CD14-positive monocyte (primary cell): ENCODE data around the gene PLA2G4B. TPM values are rescaled to one million over a fixed set of nuclear protein-coding genes. Genes with fewer than 3 reads are reported as not detected.

Experiments used
- DNase-seq, 3 donors: peaks; one replicate each; pipeline ENCODE4 v3.0.0-alpha.2; 2011 to 2022
- H2AFZ ChIP-seq: 2 replicates; pipeline ENCODE4 v1.6.0; 2012; ENCODE audit warnings: mild to moderate bottlenecking, low read depth, low read length, inconsistent platforms; ENCODE audit not compliant: insufficient read depth, poor library complexity, severe bottlenecking
- H3K27ac ChIP-seq, 2 donors: 1 replicate in 1 of 2; 2 replicates in 1 of 2; pipeline ENCODE4 v1.5.1; 2012 to 2013; ENCODE audit warnings: low read length in 2 of 2, control low read depth in 1 of 2, inconsistent platforms in 1 of 2, low read depth in 1 of 2, mild to moderate bottlenecking in 1 of 2
- H3K27me3 ChIP-seq, 2 donors: one replicate each; pipeline versions ENCODE4 v1.6.0 to v1.6.1; 2011 to 2013; ENCODE audit warnings: low read length in 2 of 2; ENCODE audit not compliant: control insufficient read depth in 2 of 2, insufficient read depth in 2 of 2
- H3K36me3 ChIP-seq, 2 donors: replicated peaks in 1 of 2; 1 replicate in 1 of 2; 2 replicates in 1 of 2; pipeline versions ENCODE4 v1.5.1 to v1.6.1; 2012 to 2013; ENCODE audit warnings: low read length in 2 of 2, control low read depth in 1 of 2, inconsistent platforms in 1 of 2, mild to moderate bottlenecking in 1 of 2; ENCODE audit not compliant: insufficient read depth in 2 of 2, control insufficient read depth in 1 of 2
- H3K4me1 ChIP-seq, 2 donors: 1 replicate in 1 of 2; 2 replicates in 1 of 2; pipeline versions ENCODE4 v1.5.1 to v1.6.1; 2012 to 2013; ENCODE audit warnings: low read length in 2 of 2, control low read depth in 1 of 2, inconsistent platforms in 1 of 2, mild to moderate bottlenecking in 1 of 2, moderate library complexity in 1 of 2; ENCODE audit not compliant: insufficient read depth in 2 of 2, control insufficient read depth in 1 of 2
- H3K4me2 ChIP-seq: replicated peaks from 2 replicates; pipeline ENCODE3; 2012; ENCODE audit warnings: low read length, moderate library complexity, mild to moderate bottlenecking; ENCODE audit not compliant: poor library complexity, severe bottlenecking; ENCODE audit errors: extremely low read depth
- H3K4me3 ChIP-seq, 3 experiments: fragments of 200-600 bp in 1 of 3; sonication (generic) in 1 of 3; replicated peaks in 1 of 3; 1 replicate in 2 of 3; 2 replicates in 1 of 3; pipeline ENCODE4 v1.5.1; 2011 to 2013; ENCODE audit warnings: low read length in 3 of 3, mild to moderate bottlenecking in 3 of 3, control low read depth in 2 of 3, low read depth in 2 of 3, inconsistent platforms in 1 of 3, moderate library complexity in 1 of 3
- H3K79me2 ChIP-seq: 2 replicates; pipeline ENCODE4 v1.6.0; 2012; ENCODE audit warnings: mild to moderate bottlenecking, control low read depth, inconsistent platforms, low read length, moderate library complexity; ENCODE audit not compliant: insufficient read depth
- H3K9ac ChIP-seq: 2 replicates; pipeline ENCODE4 v1.6.0; 2017; ENCODE audit warnings: low read length, mild to moderate bottlenecking; ENCODE audit not compliant: insufficient read depth, poor library complexity, severe bottlenecking
- H3K9me3 ChIP-seq, 2 donors: replicated peaks in 1 of 2; 1 replicate in 1 of 2; 2 replicates in 1 of 2; pipeline versions ENCODE4 v1.5.1 to v1.6.1; 2012 to 2013; ENCODE audit warnings: low read length in 2 of 2, control low read depth in 1 of 2; ENCODE audit not compliant: control insufficient read depth in 1 of 2, insufficient read depth in 1 of 2
- H4K20me1 ChIP-seq: 2 replicates; pipeline ENCODE4 v1.6.0; 2012; ENCODE audit warnings: mild to moderate bottlenecking, low read length, control low read depth, moderate library complexity; ENCODE audit not compliant: insufficient read depth
- H3K27ac Mint-ChIP-seq, 7 donors: one replicate each; pipeline ENCODE4 v1.8.0; 2020; ENCODE audit warnings: mild to moderate bottlenecking in 7 of 7, mixed read lengths in 7 of 7, moderate library complexity in 6 of 7, inconsistent platforms in 2 of 7
- H3K27me3 Mint-ChIP-seq, 3 donors: one replicate each; pipeline ENCODE4 v1.8.0; 2021 to 2022; ENCODE audit warnings: low read depth in 3 of 3, mild to moderate bottlenecking in 3 of 3, mixed read lengths in 3 of 3, moderate library complexity in 3 of 3, inconsistent platforms in 1 of 3
- H3K36me3 Mint-ChIP-seq, 2 donors: one replicate each; pipeline ENCODE4 v1.8.0; 2020; ENCODE audit warnings: mixed read lengths in 2 of 2, inconsistent platforms in 1 of 2, mild to moderate bottlenecking in 1 of 2
- H3K4me1 Mint-ChIP-seq: one replicate; pipeline ENCODE4 v1.8.0; 2020; ENCODE audit warnings: mild to moderate bottlenecking, mixed read lengths
- H3K4me3 Mint-ChIP-seq, 2 donors: one replicate each; pipeline ENCODE4 v1.8.0; 2020; ENCODE audit warnings: mild to moderate bottlenecking in 2 of 2, mixed read lengths in 2 of 2, moderate library complexity in 1 of 2
- H3K9me3 Mint-ChIP-seq, 7 donors: one replicate each; pipeline ENCODE4 v1.8.0; 2020 to 2022; ENCODE audit warnings: mixed read lengths in 7 of 7, mild to moderate bottlenecking in 6 of 7, moderate library complexity in 6 of 7, inconsistent platforms in 2 of 7
- CTCF ChIP-seq: fragments of 200-600 bp; IDR thresholded peaks from one replicate; pipeline ENCODE4 v1.8.0; 2022; ENCODE audit warnings: antibody characterized with exemption, mild to moderate bottlenecking
- WGBS: methylation state at CpG from one replicate; pipeline ENCODE4 v1.1.5; 2013; ENCODE audit warnings: missing lambda C conversion rate; ENCODE audit not compliant: insufficient coverage; 5-methylcytosine and 5-hydroxymethylcytosine counted together
- intact Hi-C, 2 donors: fragments of 100-400 bp; cut with micrococcal nuclease; formaldehyde crosslinking; loops; one replicate each; pipeline versions ENCODE4 v1.15.0 to v1.15.1; 2023
- polyA plus RNA-seq, 3 donors: library from polyadenylated mRNA; depleted of rRNA in 1 of 3; unstranded in 2 of 3; stranded (reverse) in 1 of 3; fragments of 300-500 nt in 2 of 3; fragments of >200 nt in 1 of 3; fragmentation: Illumina TruSeq in 2 of 3; gene quantifications; 1 replicate in 2 of 3; 2 replicates in 1 of 3; pipeline ENCODE4 v1.2.3, GENCODE V29; 2012 to 2021

Gene PLA2G4B
- polyA plus RNA-seq, 3 donors: 0.31 to 32.1 (median 1.6) TPM

GRCh38 chr15:41885321-41885720, 46.7 kb downstream of the PLA2G4B start:
- intact Hi-C loops: no loop called here
- H3K27ac ChIP-seq: no peak overlapping the region
- peaks cover 0 to 5% (median 0%) of the 10 kb centered on the region in 7 donors for H3K9me3 Mint-ChIP-seq
- H3K4me1 Mint-ChIP-seq: peaks cover 17% of the 10 kb centered on the region
- H3K4me1 ChIP-seq: peaks cover 6 to 7% of the 10 kb centered on the region in 2 donors
- H3K4me3 ChIP-seq: no peak overlapping the region
- H3K27me3 Mint-ChIP-seq: peaks cover 26 to 28% (median 27%) of the 10 kb centered on the region in 3 donors
- peak overlapping the region in 1 of 7 donors; percentile 41 for H3K27ac Mint-ChIP-seq
- H3K4me3 Mint-ChIP-seq: no peak overlapping the region
- peaks cover 6 to 13% of the 10 kb centered on the region in 2 donors for H3K36me3 Mint-ChIP-seq
- no peaks in the 10 kb centered on the region for H3K9me3 ChIP-seq
- H3K4me2 ChIP-seq: no peak overlapping the region
- no peaks in the 10 kb centered on the region for H3K36me3 ChIP-seq
- H3K79me2 ChIP-seq: no peaks in the 10 kb centered on the region
- DNase-seq: no peak
- H3K27me3 ChIP-seq: peaks cover 4 to 24% of the 10 kb centered on the region in 2 donors
- no peaks in the 10 kb centered on the region for H4K20me1 ChIP-seq
- no peak for TF ChIP-seq CTCF
- no peak overlapping the region for H2AFZ ChIP-seq
- H3K9ac ChIP-seq: no peak overlapping the region

DNA sequence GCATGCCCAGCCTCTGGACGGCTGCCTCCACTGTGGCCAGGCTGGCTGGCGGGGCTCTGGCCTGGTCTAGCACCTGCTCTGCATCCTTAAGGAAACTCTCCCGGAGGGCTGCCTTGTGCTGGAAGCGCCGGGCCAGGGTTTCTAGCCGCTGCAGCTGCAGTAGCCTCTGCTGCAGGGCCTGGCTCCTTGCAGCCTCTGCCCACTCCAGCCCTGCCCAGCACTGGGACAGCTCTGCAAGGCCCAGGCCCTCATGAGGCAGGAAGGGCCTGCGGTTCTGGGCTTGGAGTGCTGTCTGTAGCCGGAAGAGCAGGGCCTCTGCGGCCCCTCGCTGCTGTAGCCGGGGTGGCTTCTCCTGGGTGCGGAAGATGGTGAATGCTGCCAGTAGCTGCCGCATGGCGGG, 47.2 kb downstream of the PLA2G4B start:
- H3K9me3 Mint-ChIP-seq: peaks cover 0 to 5% (median 0%) of the 10 kb centered on the region in 7 donors
- H3K36me3 Mint-ChIP-seq: peaks cover 2 to 9% of the 10 kb centered on the region in 2 donors
- H3K27ac Mint-ChIP-seq: peak overlapping the region in 1 of 7 donors; percentile 61
- Histone ChIP-seq H3K9me3 (no peaks in the 10 kb centered on the region), H2AFZ (no peak overlapping the region), H3K9ac (no peak overlapping the region), H3K27ac (no peak overlapping the region), H3K4me2 (no peak overlapping the region), H3K36me3 (no peaks in the 10 kb centered on the region), H3K27me3 (peaks cover 4 to 19% of the 10 kb centered on the region in 2 donors), H3K4me3 (no peak overlapping the region), H3K4me1 (peaks cover 6 to 7% of the 10 kb centered on the region in 2 donors), H3K79me2 (no peaks in the 10 kb centered on the region), H4K20me1 (no peaks in the 10 kb centered on the region)
- H3K4me1 Mint-ChIP-seq: peaks cover 17% of the 10 kb centered on the region
- no peak for TF ChIP-seq CTCF
- peaks cover 21 to 23% (median 22%) of the 10 kb centered on the region in 3 donors for H3K27me3 Mint-ChIP-seq
- no peak overlapping the region for H3K4me3 Mint-ChIP-seq
- no peak for DNase-seq
- 94% methylated on average over 12 of the region's 14 CpGs for WGBS
- intact Hi-C loops: no loop called here
